Ectodermal cell (in vitro differentiated cells): ENCODE results near the gene TRIO.

Experiments
- H3K27ac ChIP-seq: 2 replicates; pipeline ENCODE4 v1.7.0; 2013; ENCODE audit warnings: mild to moderate bottlenecking, low read depth, low read length; ENCODE audit not compliant: insufficient read depth, poor library complexity, severe bottlenecking
- H3K27me3 ChIP-seq: 2 replicates; pipeline ENCODE4 v1.7.0; 2013; ENCODE audit warnings: mild to moderate bottlenecking, low read length; ENCODE audit not compliant: insufficient read depth, control insufficient read depth, poor library complexity, severe bottlenecking
- H3K36me3 ChIP-seq: one replicate; pipeline ENCODE4 v1.7.0; 2013; ENCODE audit warnings: low read length; ENCODE audit not compliant: control insufficient read depth, insufficient read depth
- H3K4me1 ChIP-seq: one replicate; pipeline ENCODE4 v1.7.0; 2013; ENCODE audit warnings: low read length; ENCODE audit not compliant: control insufficient read depth, insufficient read depth
- H3K4me3 ChIP-seq: 2 replicates; pipeline ENCODE4 v1.7.0; 2013; ENCODE audit warnings: low read depth, low read length, control low read depth; ENCODE audit not compliant: insufficient read depth
- H3K9me3 ChIP-seq: 2 replicates; pipeline ENCODE4 v1.7.0; 2013; ENCODE audit warnings: mild to moderate bottlenecking, low read length, moderate library complexity; ENCODE audit not compliant: control insufficient read depth
- WGBS, 2 experiments: methylation state at CpG; one replicate each; pipeline ENCODE4 v1.1.7; 2013; ENCODE audit warnings: missing lambda C conversion rate in 2 of 2; 5-methylcytosine and 5-hydroxymethylcytosine counted together

Gene TRIO

DNA sequence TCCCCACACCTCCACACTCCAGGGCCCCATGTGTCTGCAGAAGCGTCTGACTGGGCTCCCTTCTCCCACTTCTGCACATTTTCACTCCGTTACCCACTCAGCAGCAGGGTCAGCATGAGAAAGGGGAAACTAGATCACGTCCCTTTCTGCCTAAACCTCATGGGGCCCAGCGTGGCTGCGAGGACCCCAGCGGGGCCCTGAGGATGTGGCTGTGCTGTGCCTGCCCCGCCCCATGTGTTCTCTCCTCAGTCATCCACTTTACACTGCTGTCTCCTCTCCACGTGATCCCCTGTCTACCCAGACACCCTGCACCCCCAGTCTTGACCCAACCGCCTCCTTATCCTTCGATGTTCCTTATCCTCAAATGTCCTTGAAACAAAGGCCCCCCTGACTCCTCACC, 378.6 kb downstream of the TRIO start:
- no peaks in the 10 kb centered on the region for H3K27me3 ChIP-seq
- no peaks in the 10 kb centered on the region for H3K4me1 ChIP-seq
- H3K4me3 ChIP-seq, result no peak overlapping the region
- H3K36me3 ChIP-seq, result no peaks in the 10 kb centered on the region
- H3K27ac ChIP-seq, result no peak overlapping the region
- WGBS, 2 experiments, result 92% methylated on average over 10 of the region's 10 CpGs
- H3K9me3 ChIP-seq, result no peaks in the 10 kb centered on the region

DNA sequence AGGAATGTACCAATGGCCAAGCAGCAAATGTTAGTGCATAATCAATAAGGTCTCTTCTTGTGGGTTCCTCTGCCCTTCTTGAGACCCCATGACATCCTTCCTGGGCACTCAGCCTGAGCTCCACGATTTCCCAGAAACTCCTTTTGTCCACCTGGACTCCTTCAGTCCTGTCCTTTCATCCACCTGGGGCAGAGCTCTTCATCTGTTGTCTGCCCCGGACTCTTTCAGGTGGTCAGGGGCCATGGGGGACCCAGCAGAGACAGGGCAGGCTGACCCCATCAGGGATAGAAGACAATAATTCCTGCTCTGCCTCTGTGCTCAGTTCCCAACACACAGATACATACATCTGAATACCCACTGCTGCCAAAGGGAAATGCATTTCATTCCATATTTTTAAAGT, 379.6 kb downstream of the TRIO start:
- WGBS, 2 experiments, result 91 to 94% methylated on average over 2 of the region's 2 CpGs
- H3K27ac ChIP-seq, result no peak overlapping the region
- no peaks in the 10 kb centered on the region for H3K27me3 ChIP-seq
- H3K36me3 ChIP-seq, result no peaks in the 10 kb centered on the region
- no peaks in the 10 kb centered on the region for H3K9me3 ChIP-seq
- no peak overlapping the region for H3K4me3 ChIP-seq
- H3K4me1 ChIP-seq, result no peaks in the 10 kb centered on the region

DNA sequence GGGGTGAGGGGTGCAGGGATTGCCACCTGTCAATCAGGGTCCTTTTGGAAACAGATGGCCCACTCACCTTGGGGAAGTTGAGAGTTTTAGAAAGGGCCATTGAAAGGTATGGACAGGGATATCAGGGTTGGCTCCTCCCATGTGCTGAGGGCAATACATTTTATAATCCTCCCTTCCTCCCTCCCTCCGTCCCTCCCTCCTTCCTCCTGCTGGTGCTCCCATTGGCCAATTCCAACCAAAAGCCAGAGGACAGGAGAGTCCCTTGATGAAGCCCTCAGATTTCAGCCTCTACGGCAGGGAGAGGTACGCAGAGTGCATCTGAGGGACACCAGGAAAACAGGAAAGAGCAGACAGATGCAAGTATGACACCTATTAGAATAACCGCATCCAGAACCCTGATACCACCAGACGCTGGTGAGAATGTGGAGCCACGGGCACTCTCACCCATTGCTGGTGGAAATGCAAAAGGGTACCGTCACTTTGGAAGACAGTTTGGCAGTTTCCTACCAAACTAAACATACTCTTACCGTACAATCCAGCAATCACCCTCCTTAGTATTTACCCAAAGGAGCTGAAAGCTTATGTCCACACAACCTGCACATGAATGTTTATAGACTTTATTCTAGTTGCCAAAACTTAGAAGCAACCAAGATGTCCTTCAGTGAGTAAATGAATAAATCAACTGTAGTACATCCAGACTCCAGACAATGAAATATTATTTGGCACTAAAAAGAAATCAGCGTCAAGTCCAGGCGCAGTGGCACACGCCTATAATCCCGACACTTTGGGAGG, 380.3 kb downstream of the TRIO start:
- no peak overlapping the region for H3K4me3 ChIP-seq
- H3K4me1 ChIP-seq, result no peaks in the 10 kb centered on the region
- H3K27me3 ChIP-seq, result no peaks in the 10 kb centered on the region
- H3K9me3 ChIP-seq, result no peaks in the 10 kb centered on the region
- H3K36me3 ChIP-seq, result no peaks in the 10 kb centered on the region
- no peak overlapping the region for H3K27ac ChIP-seq
- 94 to 96% methylated on average over 12 of the region's 12 CpGs for whole genome bisulfite sequencing, 2 experiments

DNA sequence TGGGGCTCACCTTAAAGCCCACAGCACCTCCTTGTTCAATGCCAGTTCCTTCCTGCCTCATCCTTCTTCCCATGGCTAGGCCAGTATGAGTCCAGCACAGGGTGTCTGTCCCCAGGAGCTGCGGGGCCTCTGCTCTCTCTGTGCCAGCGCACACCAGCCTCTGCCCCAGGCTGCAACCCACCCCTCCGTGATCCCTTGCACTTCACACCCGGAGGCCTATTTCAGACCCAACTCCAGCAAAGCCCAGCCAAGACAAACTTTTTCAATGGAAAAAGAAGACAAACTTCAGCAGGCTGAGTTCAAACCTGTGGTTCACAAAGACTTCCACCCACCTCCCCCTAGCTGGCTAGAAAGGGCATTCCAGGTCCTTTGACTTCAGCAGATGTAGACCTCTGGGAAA, 382.3 kb downstream of the TRIO start:
- no peaks in the 10 kb centered on the region for H3K27me3 ChIP-seq
- 90 to 94% methylated on average over 4 of the region's 4 CpGs for whole genome bisulfite sequencing, 2 experiments
- no peak overlapping the region for H3K27ac ChIP-seq
- no peaks in the 10 kb centered on the region for H3K36me3 ChIP-seq
- no peak overlapping the region for H3K4me3 ChIP-seq
- H3K4me1 ChIP-seq, result no peaks in the 10 kb centered on the region
- no peaks in the 10 kb centered on the region for H3K9me3 ChIP-seq

DNA sequence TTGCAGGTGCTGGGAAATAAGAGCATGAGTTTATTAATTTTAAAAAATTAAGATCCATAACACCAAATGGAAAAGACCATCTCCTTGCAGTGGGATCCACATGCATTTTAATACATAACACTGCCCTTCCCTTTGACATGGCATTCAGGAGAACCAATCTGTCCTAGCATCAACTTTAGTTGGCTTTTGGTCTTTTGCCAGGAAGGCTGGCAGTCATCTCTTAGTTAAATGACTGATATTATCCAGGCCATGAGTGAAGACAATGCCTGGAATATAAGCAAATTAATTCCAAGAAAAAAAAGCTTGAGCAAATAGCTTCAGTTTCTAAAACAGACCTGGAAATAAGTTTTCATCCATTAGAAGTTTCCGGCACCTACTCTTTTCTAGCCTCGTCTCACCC, 383.4 kb downstream of the TRIO start:
- Histone ChIP-seq H3K36me3 (no peaks in the 10 kb centered on the region), H3K27me3 (no peaks in the 10 kb centered on the region), H3K4me1 (no peaks in the 10 kb centered on the region), H3K9me3 (no peaks in the 10 kb centered on the region), H3K4me3 (no peak overlapping the region), H3K27ac (no peak overlapping the region)
- WGBS, 2 experiments, result 94% methylated on average over 2 of the region's 2 CpGs

DNA sequence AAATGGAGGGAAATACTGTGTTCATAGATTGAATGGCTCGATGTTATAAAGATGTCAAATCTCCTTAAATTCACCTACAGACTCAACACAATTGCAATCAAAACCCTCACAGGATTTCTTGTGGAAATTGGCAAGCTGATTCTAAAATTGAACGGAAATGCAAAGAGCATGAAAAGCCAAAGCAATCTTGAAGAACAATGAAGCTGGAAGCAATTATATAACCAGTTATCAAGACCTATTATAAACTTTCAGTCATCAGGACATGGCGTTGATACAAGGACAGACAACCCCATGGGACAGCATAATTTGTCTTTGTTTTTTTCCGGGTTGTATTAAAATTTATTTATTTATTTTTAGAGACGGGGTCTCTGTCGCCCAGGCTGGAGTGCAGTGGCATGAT, 385.0 kb downstream of the TRIO start:
- 94 to 97% methylated on average over 6 of the region's 6 CpGs for WGBS, 2 experiments
- H3K27me3 ChIP-seq, result no peaks in the 10 kb centered on the region
- no peak overlapping the region for H3K4me3 ChIP-seq
- no peaks in the 10 kb centered on the region for H3K36me3 ChIP-seq
- H3K27ac ChIP-seq, result no peak overlapping the region
- H3K9me3 ChIP-seq, result no peaks in the 10 kb centered on the region
- H3K4me1 ChIP-seq, result no peaks in the 10 kb centered on the region

DNA sequence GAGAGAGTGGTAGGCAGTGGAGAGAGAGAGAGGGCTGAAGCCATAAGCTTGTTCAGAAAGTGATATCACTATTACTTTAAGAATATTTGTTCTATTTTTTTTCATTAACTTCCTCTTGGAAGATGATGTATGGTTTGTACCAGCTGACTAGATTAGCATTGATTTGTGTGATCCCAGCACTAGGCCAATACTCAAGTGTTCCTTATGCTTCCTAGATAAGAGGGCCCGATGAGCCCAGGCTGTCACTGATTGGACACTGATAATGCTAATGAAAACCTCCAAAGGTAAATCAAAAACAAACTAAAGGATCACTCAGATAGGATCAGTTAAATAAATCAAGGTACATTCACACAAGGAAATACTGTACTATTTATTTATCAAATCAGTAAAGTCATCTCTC, 385.8 kb downstream of the TRIO start:
- no peaks in the 10 kb centered on the region for H3K27me3 ChIP-seq
- no peaks in the 10 kb centered on the region for H3K9me3 ChIP-seq
- H3K27ac ChIP-seq, result no peak overlapping the region
- H3K4me1 ChIP-seq, result no peaks in the 10 kb centered on the region
- H3K36me3 ChIP-seq, result no peaks in the 10 kb centered on the region
- WGBS, 2 experiments, result 92 to 95% methylated on average over 1 of the region's 1 CpG
- H3K4me3 ChIP-seq, result no peak overlapping the region

DNA sequence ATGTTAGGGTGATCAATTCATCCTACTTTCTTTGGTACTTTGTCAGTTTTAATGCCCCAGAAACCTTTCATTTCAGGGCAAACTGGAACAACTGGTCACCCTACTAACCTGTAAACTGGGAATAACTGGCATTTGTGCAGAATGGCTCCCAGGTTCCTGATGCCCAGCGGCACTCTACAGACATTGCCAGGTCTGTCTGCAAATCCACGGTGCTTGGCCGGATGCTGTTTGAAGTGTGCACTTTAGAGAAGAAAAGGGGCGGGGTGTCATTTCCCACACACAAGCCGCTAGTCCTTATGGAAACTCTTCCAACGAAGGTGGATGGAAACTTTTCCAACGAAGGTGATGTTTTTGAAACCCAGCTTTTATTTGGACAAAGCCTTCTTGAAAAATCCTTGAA, 388.5 kb downstream of the TRIO start:
- WGBS, 2 experiments, result 94 to 97% methylated on average over 7 of the region's 7 CpGs
- Histone ChIP-seq H3K4me3 (no peak overlapping the region), H3K27me3 (no peaks in the 10 kb centered on the region), H3K36me3 (no peaks in the 10 kb centered on the region), H3K27ac (no peak overlapping the region), H3K4me1 (no peaks in the 10 kb centered on the region), H3K9me3 (no peaks in the 10 kb centered on the region)

DNA sequence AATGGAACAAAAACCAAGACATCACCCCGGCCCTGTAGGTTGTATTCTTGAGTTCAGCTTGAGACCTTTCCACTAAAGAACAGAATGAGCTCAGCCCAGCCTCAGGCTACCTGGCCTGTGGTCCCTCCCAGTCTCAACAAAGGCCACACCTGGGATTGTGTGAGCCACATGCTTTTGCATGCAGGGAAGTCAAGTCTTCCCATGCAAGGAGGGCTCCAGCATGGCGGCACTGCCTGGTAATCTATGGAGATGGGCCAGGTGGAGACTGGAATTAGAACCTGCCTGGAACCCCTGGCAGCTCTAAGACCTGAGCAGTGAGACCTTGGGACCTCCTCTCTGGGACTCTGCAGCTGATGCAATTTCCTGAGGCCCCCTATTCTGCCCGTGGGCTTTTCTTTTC, 389.0 kb downstream of the TRIO start:
- no peak overlapping the region for H3K27ac ChIP-seq
- WGBS, 2 experiments, result 89 to 94% methylated on average over 3 of the region's 3 CpGs
- H3K36me3 ChIP-seq, result no peaks in the 10 kb centered on the region
- H3K9me3 ChIP-seq, result no peaks in the 10 kb centered on the region
- H3K4me1 ChIP-seq, result no peaks in the 10 kb centered on the region
- H3K27me3 ChIP-seq, result no peaks in the 10 kb centered on the region
- no peak overlapping the region for H3K4me3 ChIP-seq

DNA sequence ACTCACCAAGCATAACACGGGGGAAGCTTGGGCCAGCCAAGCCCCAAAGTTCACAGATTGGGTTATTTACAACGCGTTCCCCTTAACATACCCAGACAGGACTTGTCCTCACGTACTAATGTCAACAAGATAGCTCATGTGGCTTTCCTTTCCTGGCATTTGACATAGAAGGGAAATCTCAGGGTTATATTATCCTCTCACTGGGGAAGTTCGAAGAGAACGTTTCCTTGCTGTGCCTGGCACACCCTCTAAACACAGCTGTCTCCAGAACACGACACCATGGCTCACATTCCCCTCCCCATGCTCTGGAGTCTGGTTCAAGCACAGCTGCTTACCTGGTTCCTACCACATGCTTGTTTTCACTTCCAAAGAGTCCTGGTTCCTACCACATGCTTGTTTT, 391.6 kb downstream of the TRIO start:
- WGBS, 2 experiments, result 70 to 75% methylated on average over 7 of the region's 7 CpGs

DNA sequence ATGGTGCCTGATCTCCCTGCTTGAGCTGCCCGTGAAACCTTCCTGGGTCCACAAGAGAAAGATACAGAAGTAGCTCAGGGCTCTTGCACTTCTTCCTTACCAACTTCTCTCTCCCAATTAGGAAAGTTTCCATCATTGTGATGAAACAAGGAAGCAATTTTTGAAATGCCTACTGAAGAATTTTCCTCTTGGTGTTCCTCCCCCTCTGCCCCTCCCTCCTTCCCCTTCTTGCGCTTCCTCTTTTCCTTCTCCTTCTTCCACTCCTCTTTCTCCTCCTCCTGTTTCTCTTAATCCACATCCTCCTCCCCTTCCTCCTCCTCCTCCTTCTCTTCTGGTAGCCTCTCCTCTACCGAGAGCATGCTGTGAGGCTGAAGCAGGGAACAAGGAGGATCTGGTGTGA, 402.2 kb downstream of the TRIO start:
- no peaks in the 10 kb centered on the region for H3K27me3 ChIP-seq
- H3K4me3 ChIP-seq, result no peak overlapping the region
- WGBS, 2 experiments, result 61 to 82% methylated on average over 3 of the region's 3 CpGs

More for the DNA sequence above, 391.6 kb downstream of the TRIO start:
- Histone ChIP-seq H3K36me3 (no peaks in the 10 kb centered on the region), H3K9me3 (no peaks in the 10 kb centered on the region), H3K4me1 (no peaks in the 10 kb centered on the region), H3K4me3 (no peak overlapping the region), H3K27me3 (no peaks in the 10 kb centered on the region), H3K27ac (no peak overlapping the region)

More for the DNA sequence above, 402.2 kb downstream of the TRIO start:
- H3K36me3 ChIP-seq, result no peaks in the 10 kb centered on the region
- H3K4me1 ChIP-seq, result no peaks in the 10 kb centered on the region
- no peak overlapping the region for H3K27ac ChIP-seq
- H3K9me3 ChIP-seq, result no peaks in the 10 kb centered on the region
